Measurements from ENCODE around the gene LBP. TPM values are rescaled to one million over a fixed set of nuclear protein-coding genes. Genes with fewer than 3 reads are reported as not detected.
"Not testable (repeated sequence)": the region's sequence is repeated elsewhere in the genome, so short reads cannot be mapped to it uniquely, and the experiment has no call there.

The LBP gene
- total RNA-seq, 1 donor from 2014 or later, result not detected

DNA sequence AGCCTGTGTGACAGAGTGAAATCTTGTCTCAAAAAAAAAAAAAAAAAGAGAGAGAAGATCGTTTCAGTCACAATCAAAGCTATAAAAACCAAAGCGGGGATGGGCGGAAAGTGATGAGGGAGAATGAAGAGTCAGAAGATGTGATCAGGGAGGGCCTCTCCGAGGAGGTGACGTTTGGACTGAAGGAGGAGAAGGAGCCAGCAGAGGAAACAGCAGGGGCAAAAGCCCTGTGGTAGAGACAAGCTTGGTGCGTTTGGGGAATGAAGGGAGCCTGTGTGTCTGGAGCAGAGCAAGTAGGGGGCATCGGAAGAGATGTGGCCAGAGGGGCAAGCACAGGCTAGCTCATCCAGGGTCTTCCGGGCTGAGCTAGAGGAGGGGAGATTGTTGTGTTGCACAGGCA, 14.5 kb upstream of the LBP start:
- intact Hi-C loops (cut with micrococcal nuclease), result no loop called here
- DNase-seq, result no peak
- Mint-ChIP-seq H3K4me1 (no peaks in the 10 kb centered on the region), H3K36me3 (ENCODE audit: low read depth) (no peaks in the 10 kb centered on the region), H3K27ac (no peak overlapping the region), H3K27me3 (peaks cover 7% of the 10 kb centered on the region), H3K9me3 (no peaks in the 10 kb centered on the region), H3K4me3 (no peak overlapping the region)

DNA sequence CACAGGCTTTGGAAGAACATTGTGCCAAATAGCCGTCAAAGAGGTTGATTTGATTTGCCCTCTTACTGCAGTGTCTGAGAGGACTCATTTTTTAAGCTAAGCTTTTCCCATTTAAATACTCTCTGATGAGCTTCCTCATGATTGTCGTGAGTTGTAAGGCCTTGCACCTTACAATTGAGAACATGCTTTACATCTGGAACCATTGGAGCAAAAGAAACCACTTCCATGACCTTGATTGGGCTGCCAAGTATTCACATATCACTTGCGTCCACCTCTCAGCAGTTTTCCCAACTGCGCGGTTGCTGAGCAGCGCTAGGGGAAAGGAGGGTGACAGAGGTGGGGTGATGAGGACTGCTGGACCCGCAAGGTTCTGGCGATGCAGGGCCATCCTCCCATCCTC, 12.3 kb upstream of the LBP start:
- no peak overlapping the region for H3K4me3 Mint-ChIP-seq
- intact Hi-C loops (cut with micrococcal nuclease), result no loop called here
- H3K27me3 Mint-ChIP-seq, result peaks cover 9% of the 10 kb centered on the region
- no peaks in the 10 kb centered on the region for H3K4me1 Mint-ChIP-seq
- H3K9me3 Mint-ChIP-seq, result peaks cover 7% of the 10 kb centered on the region
- no peak for DNase-seq
- no peaks in the 10 kb centered on the region for H3K36me3 Mint-ChIP-seq (ENCODE audit: low read depth)
- no peak overlapping the region for H3K27ac Mint-ChIP-seq

DNA sequence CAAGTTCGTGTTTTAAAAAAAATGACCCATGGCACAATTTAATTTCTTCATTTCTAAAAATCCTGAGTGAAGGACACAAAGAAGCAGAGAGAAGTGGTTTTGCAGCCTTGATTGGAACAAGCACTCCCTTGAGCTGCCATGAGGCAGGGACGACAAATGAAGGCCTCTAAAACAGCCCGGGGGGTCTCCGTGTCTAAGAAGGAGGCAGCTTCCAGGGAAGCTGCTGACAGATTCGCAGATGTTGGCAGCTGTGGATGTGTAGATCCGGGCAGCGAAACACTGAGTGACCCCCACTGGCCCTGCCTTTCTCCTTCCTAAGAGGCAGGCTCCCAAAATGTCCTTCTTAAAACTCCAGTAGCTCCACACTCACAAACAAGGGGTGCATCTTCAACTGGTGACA, 9.6 kb upstream of the LBP start:
- no peak for DNase-seq
- Mint-ChIP-seq H3K27ac (no peak overlapping the region), H3K27me3 (peaks cover 7% of the 10 kb centered on the region), H3K36me3 (ENCODE audit: low read depth) (no peaks in the 10 kb centered on the region), H3K4me1 (no peaks in the 10 kb centered on the region), H3K9me3 (peaks cover 7% of the 10 kb centered on the region), H3K4me3 (no peak overlapping the region)
- intact Hi-C loops (cut with micrococcal nuclease), result no loop called here

DNA sequence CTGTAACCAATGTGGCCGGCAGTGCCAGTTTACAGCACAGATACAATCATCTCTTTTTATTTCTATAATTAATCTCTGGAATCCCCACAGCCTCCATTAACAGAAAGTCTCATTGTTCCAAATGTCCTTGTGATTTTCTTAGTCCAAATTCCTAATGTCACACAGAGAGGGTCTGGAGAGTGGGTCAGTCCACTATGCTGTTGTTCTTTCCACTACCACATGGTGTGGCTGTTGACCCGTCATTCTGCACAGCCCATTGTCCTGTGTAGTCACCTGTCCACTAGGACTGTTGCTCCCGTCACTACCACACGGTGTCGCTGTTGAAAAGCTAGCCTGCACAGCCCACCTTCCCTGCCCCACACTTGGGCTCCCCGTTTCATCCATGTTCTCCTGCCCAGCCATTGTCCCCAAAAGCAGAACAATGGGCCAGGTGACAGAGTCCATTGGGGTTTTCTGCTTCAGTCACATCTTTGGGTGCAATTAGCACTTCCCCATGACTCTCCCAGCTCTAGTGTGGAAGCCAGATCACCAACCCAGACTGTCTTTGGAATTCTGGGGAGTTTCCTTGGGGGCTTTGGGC, 8.6 kb upstream of the LBP start:
- intact Hi-C loops (cut with micrococcal nuclease), result no loop called here
- H3K4me1 Mint-ChIP-seq, result no peaks in the 10 kb centered on the region
- H3K36me3 Mint-ChIP-seq (ENCODE audit: low read depth), result no peaks in the 10 kb centered on the region
- no peak for DNase-seq
- peaks cover 5% of the 10 kb centered on the region for H3K27me3 Mint-ChIP-seq
- H3K9me3 Mint-ChIP-seq, result peaks cover 7% of the 10 kb centered on the region
- no peak overlapping the region for H3K4me3 Mint-ChIP-seq
- H3K27ac Mint-ChIP-seq, result no peak overlapping the region

DNA sequence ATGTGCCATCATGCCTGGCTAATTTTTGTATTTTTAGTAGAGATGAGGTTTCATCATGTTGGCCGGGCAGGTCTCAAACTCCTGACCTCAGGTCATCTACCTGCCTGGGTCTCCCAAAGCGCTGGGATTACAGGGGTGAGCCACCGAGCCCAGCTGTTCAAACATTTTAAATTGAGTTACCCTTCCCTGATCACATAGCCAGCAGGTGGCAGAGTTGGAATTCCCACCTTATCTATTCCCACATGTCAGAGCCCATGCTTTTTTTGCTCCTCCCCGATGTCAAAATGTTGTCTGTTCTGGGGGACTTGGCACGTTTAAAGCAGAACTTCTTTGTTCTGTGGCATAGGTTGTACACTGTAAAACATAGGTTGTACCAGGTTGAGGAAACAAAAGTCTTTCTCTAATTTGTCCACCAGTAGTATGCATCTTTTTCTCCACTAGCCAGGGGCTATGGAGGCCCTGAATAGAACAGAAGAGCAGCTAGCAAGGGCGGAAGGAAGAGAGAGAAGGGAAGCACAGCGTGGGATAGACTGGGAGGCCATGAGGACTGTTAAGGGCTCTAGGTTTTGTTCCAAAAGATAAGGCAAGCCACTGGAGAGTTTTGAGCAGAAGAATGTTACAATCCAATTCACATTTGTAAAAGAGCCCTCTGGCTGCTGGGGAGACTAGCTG, 7.3 kb upstream of the LBP start:
- no peaks in the 10 kb centered on the region for H3K4me1 Mint-ChIP-seq
- peaks cover 5% of the 10 kb centered on the region for H3K27me3 Mint-ChIP-seq
- H3K4me3 Mint-ChIP-seq, result no peak overlapping the region
- H3K36me3 Mint-ChIP-seq (ENCODE audit: low read depth), result no peaks in the 10 kb centered on the region
- H3K27ac Mint-ChIP-seq, result no peak overlapping the region
- H3K9me3 Mint-ChIP-seq, result peaks cover 7% of the 10 kb centered on the region
- no peak for DNase-seq
- intact Hi-C loops (cut with micrococcal nuclease), result no loop called here

DNA sequence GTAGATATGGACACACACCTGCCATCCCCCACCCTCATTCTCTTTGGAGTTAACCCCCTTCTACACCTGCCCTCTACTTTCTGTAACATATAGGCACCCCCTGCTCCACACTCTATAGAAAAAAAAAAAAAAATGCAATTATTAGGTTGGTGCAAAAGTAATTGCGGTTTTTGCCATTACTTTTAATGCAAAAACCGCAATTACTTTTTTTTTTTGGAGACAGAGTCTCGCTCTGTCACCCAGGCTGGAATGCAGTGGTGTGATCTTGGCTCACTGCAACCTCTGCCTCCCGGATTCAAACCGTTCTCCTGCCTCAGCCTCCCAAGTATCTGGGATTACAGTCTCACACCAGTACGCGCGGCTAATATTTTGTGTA, 6.8 kb upstream of the LBP start:
- H3K9me3 Mint-ChIP-seq; H3K36me3 Mint-ChIP-seq (ENCODE audit: low read depth); H3K27me3 Mint-ChIP-seq; H3K27ac Mint-ChIP-seq; DNase-seq; intact Hi-C loops (cut with micrococcal nuclease); H3K4me3 Mint-ChIP-seq; H3K4me1 Mint-ChIP-seq: not testable (repeated sequence)

DNA sequence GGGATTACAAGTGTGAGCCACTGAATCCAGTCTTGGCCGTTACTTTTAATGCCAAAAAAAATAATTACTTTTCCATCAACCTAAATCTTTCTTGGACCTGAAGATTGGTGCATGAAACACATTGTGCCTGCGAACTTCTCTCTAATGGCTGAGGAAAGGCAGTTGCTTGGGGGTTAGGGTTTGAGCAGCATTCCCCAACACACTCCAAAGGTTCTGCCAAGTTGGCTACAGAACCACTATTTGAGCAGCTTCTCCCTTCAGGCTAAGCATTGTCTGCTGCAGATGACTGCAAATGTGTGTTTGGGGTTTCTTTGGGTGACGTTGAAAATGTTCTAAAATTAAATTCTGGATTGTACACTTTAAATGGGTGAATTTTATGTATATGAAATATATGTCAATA, 6.3 kb upstream of the LBP start:
- intact Hi-C loops (cut with micrococcal nuclease), result no loop called here
- Mint-ChIP-seq H3K4me1 (no peaks in the 10 kb centered on the region), H3K4me3 (no peak overlapping the region), H3K27me3 (peaks cover 5% of the 10 kb centered on the region), H3K9me3 (peaks cover 7% of the 10 kb centered on the region), H3K27ac (no peak overlapping the region), H3K36me3 (ENCODE audit: low read depth) (no peaks in the 10 kb centered on the region)
- DNase-seq, result no peak

DNA sequence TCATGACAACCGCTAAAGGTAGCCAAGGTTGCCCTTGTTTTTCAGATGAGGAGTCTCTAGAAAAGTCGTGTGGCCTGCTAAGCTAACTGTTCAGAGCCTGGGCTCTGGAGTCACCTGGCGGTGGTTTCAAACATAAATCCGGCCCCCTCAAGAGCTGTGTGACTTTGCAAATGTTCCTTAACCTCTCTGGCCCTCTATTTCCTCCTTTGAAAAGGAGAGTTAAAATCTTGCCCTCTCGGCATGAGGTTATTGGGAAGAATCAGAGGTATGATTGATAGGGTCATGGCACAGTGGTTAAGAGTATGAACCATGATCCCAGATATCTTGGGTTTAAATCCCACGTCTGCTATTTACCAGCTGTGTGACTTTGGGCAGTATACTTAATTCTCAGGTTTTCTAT, 5.6 kb upstream of the LBP start:
- Mint-ChIP-seq H3K36me3 (ENCODE audit: low read depth) (no peaks in the 10 kb centered on the region), H3K4me1 (no peaks in the 10 kb centered on the region), H3K27me3 (peaks cover 5% of the 10 kb centered on the region), H3K27ac (no peak overlapping the region), H3K9me3 (peaks cover 7% of the 10 kb centered on the region), H3K4me3 (no peak overlapping the region)
- no peak for DNase-seq
- intact Hi-C loops (cut with micrococcal nuclease), result no loop called here

DNA sequence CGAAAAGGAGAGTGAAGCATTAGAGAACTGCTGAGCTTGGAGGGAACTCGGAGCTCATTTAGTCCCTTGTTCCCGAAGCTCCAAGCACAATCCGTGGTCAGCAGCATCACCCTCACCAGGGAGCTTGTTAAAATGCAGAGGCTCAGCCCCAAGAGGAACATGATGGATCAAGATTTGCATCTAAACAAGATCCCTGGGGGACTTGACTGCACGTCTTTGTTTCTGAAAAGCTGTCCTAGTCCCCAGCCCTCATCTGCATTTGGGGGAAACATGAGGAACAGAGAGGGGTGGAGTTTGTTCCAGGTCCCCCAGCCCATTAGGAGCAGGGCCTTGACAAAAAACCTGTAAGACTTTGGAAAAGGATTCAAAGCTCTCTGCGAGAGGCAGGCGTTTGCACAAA, 4.1 kb upstream of the LBP start:
- no peaks in the 10 kb centered on the region for H3K4me1 Mint-ChIP-seq
- H3K4me3 Mint-ChIP-seq, result no peak overlapping the region

DNA sequence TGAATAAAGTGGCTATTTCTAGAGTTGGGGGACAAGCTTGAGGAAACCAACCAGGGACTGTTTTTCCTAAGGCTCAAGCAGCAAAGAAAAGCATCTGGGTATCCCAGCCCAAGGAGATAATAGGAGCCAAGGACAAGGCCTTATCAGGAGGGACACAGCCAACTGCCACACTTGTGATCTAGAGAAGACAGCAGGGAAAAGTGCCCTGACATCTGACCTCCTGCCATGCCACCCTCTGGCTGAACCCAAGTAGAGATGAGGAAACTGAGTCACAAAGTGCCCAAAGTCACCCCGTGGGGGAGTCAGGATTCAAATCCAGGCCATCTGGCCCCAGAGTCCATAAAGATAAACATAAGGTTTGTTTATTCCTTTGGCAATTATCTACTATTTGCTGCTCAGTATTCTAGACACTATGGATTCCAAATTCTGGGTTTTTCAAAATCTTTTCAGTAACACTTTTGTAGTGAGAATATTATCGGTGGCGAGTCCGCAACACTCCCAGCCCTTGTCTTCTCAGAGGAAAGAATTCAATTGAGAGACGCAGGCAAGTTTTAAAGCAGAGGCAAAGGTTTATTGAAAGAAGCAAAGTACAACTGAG, 3.5 kb upstream of the LBP start:
- H3K27me3 Mint-ChIP-seq, result no peaks in the 10 kb centered on the region
- H3K4me3 Mint-ChIP-seq, result no peak overlapping the region
- H3K27ac Mint-ChIP-seq, result no peak overlapping the region
- intact Hi-C loops (cut with micrococcal nuclease), result no loop called here
- peaks cover 5% of the 10 kb centered on the region for H3K9me3 Mint-ChIP-seq
- no peaks in the 10 kb centered on the region for H3K4me1 Mint-ChIP-seq
- DNase-seq, result no peak
- no peaks in the 10 kb centered on the region for H3K36me3 Mint-ChIP-seq (ENCODE audit: low read depth)

More for the DNA sequence above, 4.1 kb upstream of the LBP start:
- intact Hi-C loops (cut with micrococcal nuclease), result no loop called here
- peaks cover 7% of the 10 kb centered on the region for H3K9me3 Mint-ChIP-seq
- no peaks in the 10 kb centered on the region for H3K36me3 Mint-ChIP-seq (ENCODE audit: low read depth)
- DNase-seq, result no peak
- H3K27ac Mint-ChIP-seq, result no peak overlapping the region
- no peaks in the 10 kb centered on the region for H3K27me3 Mint-ChIP-seq

DNA sequence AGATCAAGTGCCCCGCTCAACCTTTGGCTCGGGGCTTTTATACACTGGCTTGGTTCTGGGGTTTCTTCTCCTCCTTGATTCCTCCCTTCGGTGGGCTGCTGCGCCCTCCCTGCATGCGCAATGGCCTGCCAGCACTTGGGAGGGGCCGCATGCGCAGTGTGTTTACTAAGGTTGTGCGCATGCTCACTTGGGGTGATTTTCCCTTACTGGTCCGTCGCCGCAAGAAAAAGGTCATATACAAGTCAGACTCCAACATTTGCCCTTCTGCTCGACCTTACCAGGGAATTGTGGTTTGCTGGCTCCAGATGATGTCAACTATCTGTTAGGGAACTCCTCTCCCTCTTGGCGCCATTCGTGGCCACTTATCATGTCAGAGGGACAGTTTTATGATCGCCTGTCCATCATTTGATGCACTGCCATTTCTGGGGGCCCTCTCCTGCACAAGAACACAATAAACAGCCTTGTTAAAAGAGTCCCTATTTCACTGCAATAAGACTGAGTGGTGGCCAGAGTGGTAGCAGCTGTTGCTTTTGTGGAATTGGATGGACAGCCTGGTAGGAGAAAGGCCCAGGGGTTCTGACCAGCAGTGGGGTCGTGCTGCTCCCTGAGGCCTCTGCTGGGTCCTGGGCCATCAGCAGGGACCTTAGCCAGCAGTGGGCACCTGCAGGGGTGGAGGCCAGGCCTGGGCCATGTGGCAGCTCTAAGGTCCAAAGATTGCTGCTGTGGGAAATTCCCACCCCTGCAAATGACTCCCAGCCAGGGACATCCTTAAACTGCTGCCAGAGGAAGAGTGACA, 2.8 kb upstream of the LBP start:
- Mint-ChIP-seq H3K4me1 (no peaks in the 10 kb centered on the region), H3K36me3 (ENCODE audit: low read depth) (no peaks in the 10 kb centered on the region), H3K27ac (no peak overlapping the region), H3K27me3 (no peaks in the 10 kb centered on the region), H3K4me3 (no peak overlapping the region), H3K9me3 (no peaks in the 10 kb centered on the region)
- DNase-seq, result no peak
- intact Hi-C loops (cut with micrococcal nuclease), result no loop called here

DNA sequence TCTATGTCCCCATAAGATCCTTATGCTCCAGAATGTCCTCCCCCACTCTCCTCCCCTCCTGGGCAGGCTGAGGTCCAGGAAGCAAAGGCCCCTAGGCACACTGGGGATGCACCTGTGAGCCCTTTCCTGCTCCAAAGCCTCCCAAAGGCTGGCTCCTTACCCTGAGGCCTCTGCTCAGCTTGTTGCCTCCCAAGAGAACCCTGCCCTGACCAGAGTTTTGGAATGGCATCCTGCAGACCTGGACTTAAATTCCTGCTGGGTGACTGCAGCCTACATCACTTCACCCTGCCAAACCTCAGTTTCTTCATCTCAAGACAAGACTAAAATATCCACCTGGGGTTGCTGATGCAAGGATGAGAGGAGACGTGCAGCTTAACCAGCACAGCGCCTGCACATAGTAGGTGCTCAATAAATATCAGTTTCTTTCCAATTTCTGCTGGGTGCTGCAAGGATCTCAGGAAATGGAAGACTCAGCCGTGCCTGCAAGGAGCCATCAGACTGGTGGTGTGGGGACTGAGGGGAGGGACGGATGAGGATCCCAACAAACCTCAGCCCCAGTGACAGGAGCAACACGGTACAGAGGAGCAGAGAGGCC, 2.1 kb upstream of the LBP start:
- Mint-ChIP-seq H3K36me3 (ENCODE audit: low read depth) (no peaks in the 10 kb centered on the region), H3K4me3 (no peak overlapping the region), H3K9me3 (no peaks in the 10 kb centered on the region), H3K27me3 (no peaks in the 10 kb centered on the region), H3K27ac (no peak overlapping the region), H3K4me1 (no peaks in the 10 kb centered on the region)
- no peak for DNase-seq
- intact Hi-C loops (cut with micrococcal nuclease), result no loop called here

DNA sequence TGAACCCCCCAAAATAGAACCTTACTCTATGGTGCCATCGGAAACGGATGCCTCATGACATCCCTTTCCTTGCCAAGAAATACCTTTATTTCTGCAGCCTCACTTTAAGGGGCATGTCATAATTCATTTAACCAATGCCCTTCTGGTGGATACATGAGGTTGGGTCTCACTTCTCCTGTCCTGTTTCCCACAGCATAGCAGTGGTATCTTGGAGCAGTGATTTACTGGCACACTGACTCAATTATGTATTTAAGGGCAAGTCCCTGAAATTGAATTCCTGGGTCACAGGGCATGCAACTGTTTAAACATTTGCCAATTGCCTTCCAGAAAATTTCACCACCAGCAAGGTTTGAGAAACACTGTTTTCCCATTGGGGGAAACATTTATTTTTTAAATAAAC, 639 bp upstream of the LBP start:
- Mint-ChIP-seq H3K27ac (no peak overlapping the region), H3K4me3 (no peak overlapping the region), H3K27me3 (no peaks in the 10 kb centered on the region), H3K4me1 (no peaks in the 10 kb centered on the region), H3K9me3 (no peaks in the 10 kb centered on the region), H3K36me3 (ENCODE audit: low read depth) (no peaks in the 10 kb centered on the region)
- intact Hi-C loops (cut with micrococcal nuclease), result no loop called here
- no peak for DNase-seq

DNA sequence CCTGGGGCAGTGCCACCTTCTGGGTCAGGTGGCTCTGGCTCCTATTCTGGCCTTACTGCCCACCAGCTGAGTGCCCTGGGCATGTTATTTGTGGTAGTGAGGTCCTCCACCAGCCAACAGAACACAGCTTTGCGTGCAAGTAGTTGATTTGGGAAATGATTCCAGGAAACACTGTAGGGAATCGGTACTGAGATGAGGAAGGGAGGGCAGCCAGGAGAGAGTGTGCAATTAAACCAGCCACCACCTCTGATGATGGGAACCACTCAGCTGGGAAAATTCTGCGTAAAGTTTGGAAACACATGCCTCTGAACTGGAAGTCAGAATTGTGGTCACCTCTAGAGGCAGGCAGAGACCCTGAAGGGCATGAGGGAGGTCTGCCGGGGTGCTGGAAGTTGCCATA, 459 bp downstream of the LBP start:
- Mint-ChIP-seq H3K36me3 (ENCODE audit: low read depth) (no peaks in the 10 kb centered on the region), H3K4me3 (no peak overlapping the region), H3K27ac (no peak overlapping the region), H3K9me3 (no peaks in the 10 kb centered on the region), H3K27me3 (no peaks in the 10 kb centered on the region), H3K4me1 (no peaks in the 10 kb centered on the region)
- intact Hi-C loops (cut with micrococcal nuclease), result no loop called here
- DNase-seq, result no peak

Measured in activated CD4-positive, alpha-beta T cell treated with anti-CD3 and anti-CD28 coated beads, Interleukin-2, amount 10 ng/mL, durations not matched to agents 24 days and 14 days (primary cell).